Neuronal stem cell (in vitro differentiated cells): Measurements from ENCODE around the gene LRP2BP.

Source experiments
- DNase-seq: peaks from one replicate; pipeline ENCODE4 v3.0.0-alpha.2; 2013; ENCODE audit warnings: low spot score
- H2AFZ ChIP-seq: one replicate; pipeline ENCODE4 v1.6.1; 2013; ENCODE audit warnings: mild to moderate bottlenecking, low read length, inconsistent platforms
- H2AK5ac ChIP-seq: 2 replicates; pipeline ENCODE4 v1.6.1; 2013; ENCODE audit warnings: low read depth, mild to moderate bottlenecking, inconsistent platforms, low read length, moderate library complexity, mixed read lengths
- H2BK120ac ChIP-seq: 2 replicates; pipeline ENCODE4 v1.6.1; 2013; ENCODE audit warnings: low read depth, mild to moderate bottlenecking, inconsistent platforms, low read length, moderate library complexity, mixed read lengths
- H2BK12ac ChIP-seq: one replicate; pipeline ENCODE4 v1.6.1; 2013; ENCODE audit warnings: low read length, inconsistent platforms
- H2BK15ac ChIP-seq: 2 replicates; pipeline ENCODE4 v1.6.1; 2013; ENCODE audit warnings: mild to moderate bottlenecking, low read length, inconsistent platforms, mixed read lengths
- H2BK5ac ChIP-seq: one replicate; pipeline ENCODE4 v1.6.1; 2013; ENCODE audit warnings: inconsistent platforms, mild to moderate bottlenecking, low read length, moderate library complexity
- H3K14ac ChIP-seq: one replicate; pipeline ENCODE4 v1.6.1; 2013; ENCODE audit warnings: low read length, inconsistent platforms
- H3K18ac ChIP-seq: 2 replicates; pipeline ENCODE4 v1.6.1; 2013; ENCODE audit warnings: low read length, inconsistent platforms
- H3K23ac ChIP-seq: 2 replicates; pipeline ENCODE4 v1.6.1; 2013; ENCODE audit warnings: low read depth, mild to moderate bottlenecking, mixed read lengths, low read length, inconsistent platforms; ENCODE audit not compliant: poor library complexity
- H3K27ac ChIP-seq: replicated peaks from 3 replicates; pipeline ENCODE4 v1.5.1; 2013; ENCODE audit warnings: low read length, inconsistent platforms
- H3K27me3 ChIP-seq, 3 experiments: 2 replicates each; pipeline ENCODE4 v1.6.1; 2013; ENCODE audit warnings: low read length in 3 of 3, mild to moderate bottlenecking in 2 of 3, inconsistent platforms in 1 of 3, low read depth in 1 of 3, mixed read lengths in 1 of 3, moderate library complexity in 1 of 3; ENCODE audit not compliant: control insufficient read depth in 3 of 3, insufficient read depth in 3 of 3
- H3K36me3 ChIP-seq, 2 donors: replicated peaks in 1 of 2; 2 replicates each; pipeline ENCODE4 v1.6.1; 2013; ENCODE audit warnings: low read length in 2 of 2; ENCODE audit not compliant: control insufficient read depth in 2 of 2, insufficient read depth in 2 of 2
- H3K4ac ChIP-seq: 2 replicates; pipeline ENCODE4 v1.6.1; 2013; ENCODE audit warnings: inconsistent platforms, mild to moderate bottlenecking, low read length, moderate library complexity
- H3K4me1 ChIP-seq, 2 donors: 1 replicate in 1 of 2; 2 replicates in 1 of 2; pipeline ENCODE4 v1.6.1; 2013; ENCODE audit warnings: low read length in 2 of 2, low read depth in 1 of 2; ENCODE audit not compliant: control insufficient read depth in 2 of 2, insufficient read depth in 1 of 2
- H3K4me2 ChIP-seq: one replicate; pipeline ENCODE4 v1.6.1; 2013; ENCODE audit warnings: mild to moderate bottlenecking, low read length, inconsistent platforms; ENCODE audit not compliant: insufficient read depth, poor library complexity, severe bottlenecking
- H3K4me3 ChIP-seq, 2 donors: 2 replicates each; pipeline ENCODE4 v1.5.1; 2013; ENCODE audit warnings: low read length in 2 of 2, mild to moderate bottlenecking in 2 of 2, inconsistent platforms in 1 of 2, moderate library complexity in 1 of 2
- H3K79me1 ChIP-seq: one replicate; pipeline ENCODE4 v1.6.1; 2013; ENCODE audit warnings: low read depth, mild to moderate bottlenecking, inconsistent platforms, low read length, moderate library complexity
- H3K9ac ChIP-seq: one replicate; pipeline ENCODE4 v1.6.1; 2013; ENCODE audit warnings: mild to moderate bottlenecking, low read depth, low read length, inconsistent platforms; ENCODE audit not compliant: poor library complexity
- H3K9me3 ChIP-seq, 2 donors: replicated peaks in 1 of 2; 2 replicates each; pipeline versions ENCODE3 to v1.6.1; 2013; ENCODE audit warnings: low read length in 2 of 2, mild to moderate bottlenecking in 2 of 2, inconsistent platforms in 1 of 2, low read depth in 1 of 2, mixed read lengths in 1 of 2, moderate library complexity in 1 of 2; ENCODE audit not compliant: control insufficient read depth in 2 of 2, insufficient read depth in 1 of 2
- H4K8ac ChIP-seq: one replicate; pipeline ENCODE4 v1.6.1; 2013; ENCODE audit warnings: low read depth, mild to moderate bottlenecking, inconsistent platforms, low read length, moderate library complexity
- H4K91ac ChIP-seq: one replicate; pipeline ENCODE4 v1.6.1; 2013; ENCODE audit warnings: low read length, low read depth, mild to moderate bottlenecking, inconsistent platforms; ENCODE audit not compliant: poor library complexity
- WGBS, 2 donors: extraction: QIAGEN DNeasy Blood & Tissue Kit; methylation state at CpG; one replicate each; pipeline ENCODE4 v1.1.7; 2013; ENCODE audit warnings: missing lambda C conversion rate in 2 of 2, mixed read lengths in 1 of 2; ENCODE audit not compliant: insufficient read length in 2 of 2, insufficient replicate concordance in 1 of 2; ENCODE audit errors: extremely low coverage in 2 of 2; 5-methylcytosine and 5-hydroxymethylcytosine counted together

Gene LRP2BP

GRCh38 chr4:185394568-185395237 lies 1.0 kb downstream of the LRP2BP start:
- no peak overlapping the region for H2BK12ac ChIP-seq
- H3K23ac ChIP-seq: no peak overlapping the region
- no peak overlapping the region for H3K27ac ChIP-seq
- no peak overlapping the region for H3K18ac ChIP-seq
- H4K8ac ChIP-seq: no peak overlapping the region
- no peak for DNase-seq
- no peak overlapping the region for H3K4ac ChIP-seq
- H3K14ac ChIP-seq: no peak overlapping the region
- H2AFZ ChIP-seq: no peak overlapping the region
- H4K91ac ChIP-seq: no peak overlapping the region
- peaks cover 2 to 3% of the 10 kb centered on the region in 2 donors for H3K9me3 ChIP-seq
- no peak overlapping the region for H2BK5ac ChIP-seq
- H3K4me3 ChIP-seq: peak overlapping the region in 1 of 2 donors; percentile 16
- H2BK15ac ChIP-seq: no peak overlapping the region
- peaks cover 4 to 5% of the 10 kb centered on the region in 2 donors for H3K4me1 ChIP-seq
- no peaks in the 10 kb centered on the region for H3K79me1 ChIP-seq
- H3K27me3 ChIP-seq: no peaks in the 10 kb centered on the region
- no peak overlapping the region for H3K4me2 ChIP-seq
- WGBS, 2 donors: 100% methylated on average over 2 to 3 of the region's 12 CpGs
- H2AK5ac ChIP-seq: no peak overlapping the region
- no peak overlapping the region for H2BK120ac ChIP-seq
- H3K36me3 ChIP-seq: peaks cover 0 to 11% of the 10 kb centered on the region in 2 donors
- H3K9ac ChIP-seq: no peak overlapping the region

DNA sequence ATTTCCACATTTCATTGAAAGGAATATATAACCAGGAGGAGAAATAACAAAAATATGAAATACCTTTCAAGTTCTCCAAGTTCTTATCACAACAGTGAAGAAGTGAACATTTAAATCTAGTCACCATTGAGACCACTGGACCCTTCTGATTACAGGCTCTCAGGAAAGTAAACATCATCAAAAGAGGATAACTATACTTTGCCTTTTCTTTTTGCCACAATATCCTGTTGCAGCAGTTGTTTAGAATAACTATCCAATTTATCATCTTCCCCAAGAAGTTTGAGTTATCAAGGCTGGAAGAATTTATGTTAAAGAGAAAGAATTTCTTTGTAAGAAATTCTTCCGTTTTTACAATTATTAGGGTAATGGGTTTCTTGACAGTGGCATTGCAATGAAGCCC lies 3.6 kb downstream of the LRP2BP start:
- no peak overlapping the region for H2BK15ac ChIP-seq
- no peak overlapping the region for H3K18ac ChIP-seq
- H3K9me3 ChIP-seq: peaks cover 2 to 3% of the 10 kb centered on the region in 2 donors

GRCh38 chr4:185390941-185391340 lies 4.8 kb downstream of the LRP2BP start:
- Histone ChIP-seq H3K4ac (no peak overlapping the region), H3K23ac (no peak overlapping the region), H2BK120ac (no peak overlapping the region), H3K36me3 (no peaks in the 10 kb centered on the region), H2BK15ac (no peak overlapping the region), H2AK5ac (no peak overlapping the region), H3K27me3 (no peaks in the 10 kb centered on the region), H3K9me3 (peaks cover 2 to 3% of the 10 kb centered on the region in 2 donors), H2AFZ (no peak overlapping the region), H3K9ac (no peak overlapping the region), H3K18ac (no peak overlapping the region), H4K8ac (no peak overlapping the region), H3K14ac (no peak overlapping the region), H2BK12ac (no peak overlapping the region), H2BK5ac (no peak overlapping the region), H3K27ac (no peak overlapping the region), H4K91ac (no peak overlapping the region), H3K79me1 (no peaks in the 10 kb centered on the region), H3K4me1 (peaks cover 0 to 2% of the 10 kb centered on the region in 2 donors), H3K4me2 (no peak overlapping the region), H3K4me3 (no peak overlapping the region)
- no CpG with 5 or more reads among the region's 6 CpGs for WGBS, 2 donors
- no peak for DNase-seq

More for the DNA sequence above, 3.6 kb downstream of the LRP2BP start:
- Histone ChIP-seq H3K23ac (no peak overlapping the region), H3K9ac (no peak overlapping the region), H4K8ac (no peak overlapping the region), H4K91ac (no peak overlapping the region), H3K14ac (no peak overlapping the region), H3K79me1 (no peaks in the 10 kb centered on the region), H2AK5ac (no peak overlapping the region), H3K36me3 (no peaks in the 10 kb centered on the region), H2BK5ac (no peak overlapping the region), H3K27me3 (no peaks in the 10 kb centered on the region), H3K27ac (no peak overlapping the region), H2BK12ac (no peak overlapping the region), H3K4ac (no peak overlapping the region), H3K4me2 (no peak overlapping the region), H2AFZ (no peak overlapping the region), H3K4me3 (no peak overlapping the region), H3K4me1 (peaks cover 4 to 5% of the 10 kb centered on the region in 2 donors), H2BK120ac (no peak overlapping the region)
- WGBS, 2 donors: no CpG with 5 or more reads among the region's 1 CpG
- no peak for DNase-seq

- no peak for DNase-seq
- no peak overlapping the region for H3K9ac ChIP-seq
- H4K91ac ChIP-seq: no peak overlapping the region
- H3K79me1 ChIP-seq: no peaks in the 10 kb centered on the region
- no CpG with 5 or more reads among the region's 12 CpGs for WGBS, 2 donors
- no peaks in the 10 kb centered on the region for H3K4me1 ChIP-seq
- H3K36me3 ChIP-seq: peaks cover 0 to 2% of the 10 kb centered on the region in 2 donors
- no peak overlapping the region for H2AFZ ChIP-seq
- no peak overlapping the region for H2BK5ac ChIP-seq
- no peak overlapping the region for H4K8ac ChIP-seq
- no peak overlapping the region for H3K18ac ChIP-seq
- no peak overlapping the region for H3K4me2 ChIP-seq
- H2BK120ac ChIP-seq: no peak overlapping the region
- H3K14ac ChIP-seq: peak overlapping the region; percentile 77
- peaks cover 7 to 9% of the 10 kb centered on the region in 2 donors for H3K9me3 ChIP-seq
- H2AK5ac ChIP-seq: peak overlapping the region; percentile 65
- H3K27ac ChIP-seq: no peak overlapping the region
- peak overlapping the region; percentile 54 for H2BK15ac ChIP-seq
- peaks cover 0 to 2% (median 0%) of the 10 kb centered on the region in 3 experiments for H3K27me3 ChIP-seq
- no peak overlapping the region for H3K4me3 ChIP-seq
- H2BK12ac ChIP-seq: no peak overlapping the region
- H3K4ac ChIP-seq: no peak overlapping the region
- H3K23ac ChIP-seq: no peak overlapping the region
Measured at GRCh38 chr4:185387957-185388356, 7.8 kb downstream of the LRP2BP start.
